ENCODE results near the gene CENPS.
A peak's percentile ranks its signal among the peaks of the same experiment; 100 is the strongest.

CENPS gene

GRCh38 chr1:10428984-10429383, 1.2 kb upstream of the CENPS start:
- Histone ChIP-seq H3K9me3 (ENCODE audit: severe bottlenecking) (no peaks in the 10 kb centered on the region), H3K4me3 (ENCODE audit: severe bottlenecking) (no peak overlapping the region), H3K4me1 (ENCODE audit: insufficient read depth, poor library complexity, severe bottlenecking) (peaks cover 4% of the 10 kb centered on the region), H3K36me3 (ENCODE audit: low read depth) (no peaks in the 10 kb centered on the region; the same call in 1 of the 2 replicates), H3K27ac (ENCODE audit: poor library complexity, severe bottlenecking) (no peak overlapping the region), H3K27me3 (ENCODE audit: insufficient read depth, poor library complexity, severe bottlenecking) (no peaks in the 10 kb centered on the region)
- ATAC-seq (ENCODE audit: low read depth) = no peak
- no peak for DNase-seq (ENCODE audit: low spot score)
- TF ChIP-seq, protein P1, sequence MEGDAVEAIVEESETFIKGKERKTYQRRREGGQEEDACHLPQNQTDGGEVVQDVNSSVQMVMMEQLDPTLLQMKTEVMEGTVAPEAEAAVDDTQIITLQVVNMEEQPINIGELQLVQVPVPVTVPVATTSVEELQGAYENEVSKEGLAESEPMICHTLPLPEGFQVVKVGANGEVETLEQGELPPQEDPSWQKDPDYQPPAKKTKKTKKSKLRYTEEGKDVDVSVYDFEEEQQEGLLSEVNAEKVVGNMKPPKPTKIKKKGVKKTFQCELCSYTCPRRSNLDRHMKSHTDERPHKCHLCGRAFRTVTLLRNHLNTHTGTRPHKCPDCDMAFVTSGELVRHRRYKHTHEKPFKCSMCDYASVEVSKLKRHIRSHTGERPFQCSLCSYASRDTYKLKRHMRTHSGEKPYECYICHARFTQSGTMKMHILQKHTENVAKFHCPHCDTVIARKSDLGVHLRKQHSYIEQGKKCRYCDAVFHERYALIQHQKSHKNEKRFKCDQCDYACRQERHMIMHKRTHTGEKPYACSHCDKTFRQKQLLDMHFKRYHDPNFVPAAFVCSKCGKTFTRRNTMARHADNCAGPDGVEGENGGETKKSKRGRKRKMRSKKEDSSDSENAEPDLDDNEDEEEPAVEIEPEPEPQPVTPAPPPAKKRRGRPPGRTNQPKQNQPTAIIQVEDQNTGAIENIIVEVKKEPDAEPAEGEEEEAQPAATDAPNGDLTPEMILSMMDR (IDR thresholded peaks at IDR 0.05; ENCODE audit: poor library complexity, severe bottlenecking) = no peak

GRCh38 chr1:10429868-10430215, 391 bp upstream of the CENPS start:
- ATAC-seq (ENCODE audit: low read depth) (no peak), DNase-seq (ENCODE audit: low spot score) (no peak)
- H3K27ac ChIP-seq (ENCODE audit: poor library complexity, severe bottlenecking) = peak overlapping the region; percentile 41
- H3K27me3 ChIP-seq (ENCODE audit: insufficient read depth, poor library complexity, severe bottlenecking) = no peaks in the 10 kb centered on the region
- H3K4me1 ChIP-seq (ENCODE audit: insufficient read depth, poor library complexity, severe bottlenecking) = peaks cover 4% of the 10 kb centered on the region
- H3K4me3 ChIP-seq (ENCODE audit: severe bottlenecking) = peak overlapping the region; percentile 56
- no peaks in the 10 kb centered on the region; the same call in 1 of the 2 replicates for H3K36me3 ChIP-seq (ENCODE audit: low read depth)
- TF ChIP-seq, protein P1 (IDR thresholded peaks at IDR 0.05; ENCODE audit: poor library complexity, severe bottlenecking) = no peak
- H3K9me3 ChIP-seq (ENCODE audit: severe bottlenecking) = no peaks in the 10 kb centered on the region

DNA sequence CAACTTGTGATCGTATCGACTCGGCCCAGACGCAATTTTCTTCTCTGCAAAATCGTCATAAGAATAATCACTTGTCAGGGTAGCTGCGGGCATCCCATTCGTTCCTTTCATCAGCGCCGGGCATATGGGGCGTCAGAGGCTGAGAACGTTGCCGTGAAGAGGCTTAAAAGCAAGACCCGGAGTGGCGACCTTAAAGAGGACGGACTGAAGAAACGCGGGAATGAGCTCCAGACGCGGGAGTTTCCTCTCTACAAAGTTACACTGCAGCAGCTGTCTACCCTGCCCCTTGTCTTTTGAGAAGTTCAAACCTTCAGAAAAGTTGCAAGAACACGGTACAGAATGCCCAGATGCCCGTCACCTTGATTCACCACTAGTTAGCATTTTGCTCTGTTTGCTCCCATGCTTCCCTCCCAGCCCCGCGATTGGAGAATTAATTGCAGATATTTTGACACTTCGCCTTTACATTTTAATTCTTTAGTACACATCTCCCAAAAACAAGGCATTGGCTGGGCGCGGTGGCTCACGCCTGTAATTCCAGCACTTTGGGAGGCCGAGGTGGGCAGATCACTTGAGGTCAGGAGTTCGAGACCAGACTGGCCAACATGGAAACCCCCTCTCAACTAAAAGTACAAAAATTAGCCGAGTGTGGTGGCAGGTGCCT, 967 bp downstream of the CENPS start:
- TF ChIP-seq, protein P1 (IDR thresholded peaks at IDR 0.05; ENCODE audit: poor library complexity, severe bottlenecking) = no peak
- Histone ChIP-seq H3K27me3 (ENCODE audit: insufficient read depth, poor library complexity, severe bottlenecking) (no peaks in the 10 kb centered on the region), H3K27ac (ENCODE audit: poor library complexity, severe bottlenecking) (peak overlapping the region; percentile 41), H3K4me1 (ENCODE audit: insufficient read depth, poor library complexity, severe bottlenecking) (peaks cover 4% of the 10 kb centered on the region), H3K9me3 (ENCODE audit: severe bottlenecking) (no peaks in the 10 kb centered on the region), H3K36me3 (ENCODE audit: low read depth) (peaks cover 4% of the 10 kb centered on the region; the same call in 1 of the 2 replicates), H3K4me3 (ENCODE audit: severe bottlenecking) (peak overlapping the region; percentile 56)
- peak; percentile 12; the same call in 2 of the 3 replicates for ATAC-seq (ENCODE audit: low read depth)
- DNase-seq (ENCODE audit: low spot score) = no peak

DNA sequence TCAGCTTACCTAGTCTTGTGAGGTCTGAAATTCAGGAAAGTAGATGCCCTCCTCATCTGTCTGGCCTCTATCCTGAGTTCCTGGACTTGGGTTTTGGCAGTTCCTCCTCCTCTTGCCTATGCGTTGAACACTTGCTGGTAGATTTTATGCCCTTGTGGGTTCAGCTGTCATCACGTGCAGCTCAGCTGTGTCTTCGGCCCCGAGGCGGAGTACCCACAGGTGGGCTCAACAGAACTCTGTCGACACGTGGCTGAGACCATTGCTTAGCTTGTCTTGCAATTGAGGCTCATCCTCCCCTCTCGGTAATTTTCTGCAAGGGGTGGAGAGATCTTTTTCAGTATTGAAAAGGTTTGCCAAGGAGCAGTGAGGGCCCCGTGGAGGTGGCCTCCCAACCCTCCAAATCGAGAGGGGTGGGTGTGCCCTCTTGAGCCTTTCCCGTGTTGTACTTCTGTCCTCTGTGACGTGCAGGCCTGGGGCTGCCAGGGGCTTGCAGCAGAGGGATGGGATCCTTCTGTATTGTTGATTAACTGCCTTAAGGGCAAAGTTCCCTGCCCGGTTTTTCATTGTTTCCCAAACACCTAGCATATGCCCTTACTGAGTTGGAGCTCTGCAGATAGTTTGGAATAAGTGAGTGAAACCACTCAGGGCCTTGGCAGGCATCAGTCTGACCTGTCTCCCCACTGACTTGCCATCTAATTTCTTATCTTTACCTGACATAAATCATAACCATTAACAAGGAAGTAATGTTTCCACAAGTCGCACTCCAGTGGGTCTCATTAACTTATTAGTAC, 2.9 kb downstream of the CENPS start:
- Histone ChIP-seq H3K4me3 (ENCODE audit: severe bottlenecking) (no peak overlapping the region), H3K27me3 (ENCODE audit: insufficient read depth, poor library complexity, severe bottlenecking) (no peaks in the 10 kb centered on the region), H3K27ac (ENCODE audit: poor library complexity, severe bottlenecking) (no peak overlapping the region), H3K4me1 (ENCODE audit: insufficient read depth, poor library complexity, severe bottlenecking) (peaks cover 4% of the 10 kb centered on the region), H3K9me3 (ENCODE audit: severe bottlenecking) (no peaks in the 10 kb centered on the region), H3K36me3 (ENCODE audit: low read depth) (peaks cover 4% of the 10 kb centered on the region; the same call in 1 of the 2 replicates)
- TF ChIP-seq, protein P1 (IDR thresholded peaks at IDR 0.05; ENCODE audit: poor library complexity, severe bottlenecking) = no peak
- ATAC-seq (ENCODE audit: low read depth) (no peak), DNase-seq (ENCODE audit: low spot score) (no peak)

All from RWPE2 (cell line).